Myocyte (in vitro differentiated cells): ENCODE data around the gene IL23A. TPM values are rescaled to one million over a fixed set of nuclear protein-coding genes. Genes with fewer than 3 reads are reported as not detected.
"Not testable (repeated sequence)": the region's sequence is repeated elsewhere in the genome, so short reads cannot be mapped to it uniquely, and the experiment has no call there.

Experiments
- DNase-seq: peaks from one replicate; pipeline ENCODE4 v3.0.0-alpha.2; 2012; ENCODE audit warnings: low read depth
- total RNA-seq: library from RNA; depleted of rRNA; stranded (reverse); fragments of >200 nt; gene quantifications from 2 replicates; pipeline ENCODE4 v1.2.3, GENCODE V29; 2014

IL23A gene
- total RNA-seq, 1 donor from 2014 or later: 0.51 TPM

DNA sequence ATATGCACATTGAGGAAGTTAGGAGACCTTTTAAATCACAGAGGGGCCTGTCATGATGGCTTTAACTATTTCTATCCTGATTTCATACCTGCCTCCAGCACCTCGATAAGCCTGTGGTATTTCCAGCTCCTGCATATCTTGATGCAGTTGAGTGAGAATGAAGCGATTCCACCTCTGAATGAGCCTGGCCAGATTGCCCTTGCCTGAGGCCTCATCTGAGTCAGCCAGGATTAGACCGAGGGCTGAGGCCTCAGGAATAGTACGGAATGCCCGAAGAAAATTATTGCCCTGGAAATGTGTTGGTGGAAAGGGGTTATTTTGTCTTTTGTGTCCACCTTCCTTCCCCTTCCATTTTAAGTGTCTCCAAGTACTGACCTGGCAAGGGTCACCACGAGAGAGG, 14.5 kb upstream of the IL23A start:
- no peak for DNase-seq

- DNase-seq: no peak
These were observed 12.6 kb upstream of the IL23A start for GRCh38 chr12:56326126-56326525.

- DNase-seq: no peak
These were observed 12.2 kb upstream of the IL23A start for GRCh38 chr12:56326533-56326932.

DNA sequence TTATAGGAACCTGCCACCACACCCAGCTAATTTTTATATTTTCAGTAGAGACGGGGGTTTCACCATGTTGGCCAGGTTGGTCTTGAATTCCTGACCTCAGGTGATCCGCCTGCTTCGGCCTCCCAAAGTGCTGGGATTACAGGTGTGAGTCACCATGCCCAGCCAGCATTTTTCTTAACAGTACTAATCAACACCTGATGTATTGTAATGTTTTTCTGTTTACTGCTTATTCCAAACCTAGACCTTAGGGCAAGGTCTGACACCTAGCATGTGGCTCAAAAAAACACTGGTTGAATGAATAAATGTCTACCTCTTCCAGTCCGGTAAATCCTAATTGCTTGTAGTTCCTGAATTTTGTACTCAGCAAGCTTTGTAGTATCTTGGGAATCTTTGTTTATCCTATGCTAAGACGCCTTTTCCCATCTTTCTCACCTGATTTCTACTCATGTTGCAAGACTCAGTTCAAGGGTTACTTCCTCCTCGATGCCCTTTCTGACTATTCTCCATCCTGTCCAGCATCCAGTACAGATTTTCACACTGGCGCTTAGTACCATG, 7.7 kb upstream of the IL23A start:
- DNase-seq: no peak

DNA sequence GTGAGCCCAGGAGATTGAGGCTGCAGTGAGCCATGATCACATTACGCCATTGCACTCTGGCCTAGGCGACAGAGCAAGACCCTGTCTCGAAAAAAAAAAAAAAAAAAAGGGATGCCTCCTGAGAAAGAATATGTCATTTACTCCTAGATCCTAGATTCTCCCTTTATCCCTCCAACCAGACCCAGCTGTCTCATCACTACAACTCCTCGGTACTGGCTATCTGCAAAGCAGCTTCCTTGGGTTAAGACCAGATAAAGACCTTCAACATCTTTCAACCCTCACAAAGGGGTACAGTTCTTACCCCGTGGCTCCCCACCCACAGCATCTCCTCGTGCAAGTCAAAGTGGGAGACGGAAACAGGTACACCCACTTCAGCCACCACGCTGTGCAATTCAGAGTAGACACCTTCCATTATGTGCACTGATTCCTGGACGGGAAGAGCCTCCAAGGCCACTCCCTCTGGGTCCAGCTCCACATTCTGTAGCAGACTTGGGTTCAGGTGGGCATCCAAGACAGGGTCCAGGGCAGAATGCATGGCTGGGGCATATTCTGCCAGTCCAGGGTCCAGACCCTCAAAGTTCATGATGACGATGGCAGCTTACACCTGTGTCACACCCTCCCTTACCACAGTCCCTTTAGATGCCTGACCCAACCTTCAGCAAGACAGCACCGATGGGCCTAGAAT, 6.0 kb upstream of the IL23A start:
- DNase-seq: no peak

- no peak for DNase-seq
These were observed 5.4 kb upstream of the IL23A start for GRCh38 chr12:56333197-56333678.

GRCh38 chr12:56333679-56334489, 4.8 kb upstream of the IL23A start, which contains the start of gene PAN2:
PAN2 (minus strand) TSS chr12:56334000; CDS start chr12:56333094, 906 bp downstream.
- peak; percentile 99 for DNase-seq

DNA sequence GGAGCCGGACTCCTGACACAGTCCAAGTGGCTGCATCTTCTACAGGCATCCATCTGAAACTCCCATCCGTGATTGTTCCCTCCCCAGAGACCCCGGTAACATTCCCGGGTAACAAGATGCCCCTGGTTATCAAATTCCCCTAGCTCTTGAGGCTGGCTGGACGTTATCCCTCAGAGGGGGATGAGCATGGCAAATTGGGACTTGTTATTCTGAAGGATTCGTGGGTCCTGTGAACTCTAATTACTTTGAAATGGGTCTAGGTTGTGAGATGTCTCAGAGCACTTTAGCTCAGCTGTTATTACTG, 4.2 kb upstream of the IL23A start:
- DNase-seq: no peak

- not testable (repeated sequence) for DNase-seq
These were observed 3.2 kb upstream of the IL23A start for GRCh38 chr12:56335527-56335926.

DNA sequence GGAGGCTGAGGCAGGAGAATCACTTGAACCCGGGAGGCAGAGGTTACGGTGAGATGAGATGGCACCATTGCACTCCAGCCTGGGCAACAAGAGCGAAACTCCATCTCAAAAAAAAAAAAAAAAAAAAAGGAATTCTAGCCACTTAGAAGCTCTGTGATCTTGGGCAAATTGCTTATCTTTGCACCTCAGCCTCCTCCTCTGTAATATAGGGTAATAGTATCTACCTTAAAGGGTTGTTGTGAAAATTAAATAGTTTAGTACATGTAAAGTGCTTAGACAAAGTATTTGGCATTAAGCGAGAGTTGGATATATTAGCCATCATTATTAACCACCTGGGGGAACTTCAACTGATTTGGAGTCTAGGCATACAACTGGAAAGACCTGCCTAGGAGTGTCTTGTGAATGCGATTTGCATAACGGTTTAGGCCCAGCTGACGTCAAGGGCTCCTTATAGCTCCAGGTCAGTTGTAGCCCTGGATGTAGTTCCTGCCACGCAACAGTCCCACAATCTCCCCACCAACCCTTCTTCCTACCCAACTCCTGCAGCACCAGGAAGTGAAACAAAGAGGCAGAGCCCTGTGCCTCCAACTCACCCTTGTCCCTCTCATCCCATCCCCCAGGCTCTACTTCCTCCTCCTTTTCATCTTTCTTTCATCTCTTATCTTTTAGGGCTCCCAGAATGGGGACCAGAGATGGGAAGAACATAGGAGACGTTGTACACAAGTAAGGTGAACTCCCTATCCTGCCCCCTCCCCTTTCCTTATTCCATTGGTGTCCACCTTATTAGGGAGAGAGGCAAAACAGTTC, 2.1 kb upstream of the IL23A start:
- no peak for DNase-seq

GRCh38 chr12:56337753-56338251, 882 bp upstream of the IL23A start:
- DNase-seq: no peak

- DNase-seq: no peak
These were observed 406 bp downstream of the IL23A start for GRCh38 chr12:56339158-56339422.

DNA sequence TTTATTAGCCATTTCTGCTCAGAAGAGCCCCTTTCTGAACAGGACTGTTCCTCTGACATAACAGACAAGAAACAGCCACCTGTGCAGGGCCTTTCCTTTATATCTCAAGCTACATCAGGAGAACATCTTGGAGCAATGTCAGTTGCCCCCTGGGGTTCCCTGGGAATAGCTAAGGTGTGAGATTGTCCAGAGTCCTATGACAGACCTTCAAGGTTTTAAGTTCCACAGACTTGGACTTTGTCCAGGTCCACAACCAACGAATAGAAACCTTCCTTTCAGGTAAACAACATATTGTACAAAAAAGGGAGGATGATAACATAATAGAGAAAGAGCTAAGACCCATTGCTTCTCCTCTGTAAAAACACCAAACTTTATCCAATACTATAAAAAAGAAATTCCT, 2.9 kb downstream of the IL23A start:
- no peak for DNase-seq

DNA sequence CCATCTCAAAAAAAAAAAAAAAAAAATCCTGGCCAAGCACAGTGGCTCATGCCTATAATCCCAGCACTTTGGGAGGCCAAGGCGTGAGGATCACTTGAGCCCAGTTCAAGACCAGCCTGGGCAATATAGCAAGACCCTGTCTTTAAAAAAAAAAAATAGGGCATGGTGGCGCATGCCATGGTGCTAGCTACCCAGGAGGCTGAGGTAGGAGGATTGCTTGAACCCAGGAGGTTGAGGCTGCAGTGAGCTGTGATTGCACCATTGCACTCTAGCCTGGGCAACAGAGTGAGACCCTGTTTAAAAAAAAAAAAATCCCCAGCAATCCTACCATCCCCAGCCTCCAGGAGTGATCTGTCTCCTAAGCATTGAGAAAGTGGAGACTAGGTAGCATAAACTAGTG, 3.6 kb downstream of the IL23A start:
- DNase-seq: not testable (repeated sequence)

DNA sequence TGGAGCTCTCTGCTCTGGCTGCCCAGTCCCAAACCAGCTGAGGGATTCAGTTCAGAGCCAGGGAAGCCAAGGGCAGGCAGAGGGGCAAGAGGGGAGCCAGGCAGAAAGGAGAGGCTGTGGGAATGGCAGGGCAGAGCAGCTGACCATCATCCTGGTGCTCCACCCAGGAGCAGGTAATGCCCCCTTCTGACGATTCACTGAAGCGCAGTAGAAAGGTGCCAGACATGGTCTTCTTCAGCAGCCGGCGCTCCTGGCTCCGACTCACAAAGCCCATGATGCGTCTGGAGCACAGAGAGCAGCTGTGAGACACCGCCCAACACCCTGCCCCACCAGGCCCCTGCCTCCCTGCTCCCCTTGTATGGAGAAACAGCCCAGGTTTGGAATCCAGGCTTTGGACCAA, 8.0 kb downstream of the IL23A start:
- peak; percentile 17 for DNase-seq

GRCh38 chr12:56347255-56347654, 8.6 kb downstream of the IL23A start:
- DNase-seq: not testable (repeated sequence)

- no peak for DNase-seq
These were observed 10.1 kb downstream of the IL23A start for GRCh38 chr12:56348776-56349175.

GRCh38 chr12:56350662-56351061, 12.0 kb downstream of the IL23A start:
- no peak for DNase-seq

- no peak for DNase-seq
These were observed 12.6 kb downstream of the IL23A start for GRCh38 chr12:56351325-56351724.

- peak; percentile 78 for DNase-seq
These were observed 20.3 kb downstream of the IL23A start for GRCh38 chr12:56358836-56359532.
